Gastrocnemius medialis (tissue), 4 donors: ENCODE results near the gene FN3KRP.

Source experiments
- POLR2A ChIP-seq, 2 donors: fragments of 450-650 bp; IDR thresholded peaks; one replicate each; pipeline ENCODE4 v1.6.1; 2017; ENCODE audit warnings: antibody characterized with exemption in 2 of 2, mild to moderate bottlenecking in 2 of 2, moderate library complexity in 2 of 2
- TF ChIP-seq, protein P1 (sequence below), 5 experiments: fragments of 450-650 bp in 3 of 5; fragments of 200-600 bp in 2 of 5; sonication (generic) in 2 of 5; IDR thresholded peaks in 4 of 5; conservative IDR thresholded peaks in 1 of 5; 1 replicate in 4 of 5; 2 replicates in 1 of 5; pipeline ENCODE4 v1.5.1; 2016 to 2019; ENCODE audit warnings: antibody characterized with exemption in 5 of 5, mild to moderate bottlenecking in 3 of 5, moderate library complexity in 3 of 5

DNA sequence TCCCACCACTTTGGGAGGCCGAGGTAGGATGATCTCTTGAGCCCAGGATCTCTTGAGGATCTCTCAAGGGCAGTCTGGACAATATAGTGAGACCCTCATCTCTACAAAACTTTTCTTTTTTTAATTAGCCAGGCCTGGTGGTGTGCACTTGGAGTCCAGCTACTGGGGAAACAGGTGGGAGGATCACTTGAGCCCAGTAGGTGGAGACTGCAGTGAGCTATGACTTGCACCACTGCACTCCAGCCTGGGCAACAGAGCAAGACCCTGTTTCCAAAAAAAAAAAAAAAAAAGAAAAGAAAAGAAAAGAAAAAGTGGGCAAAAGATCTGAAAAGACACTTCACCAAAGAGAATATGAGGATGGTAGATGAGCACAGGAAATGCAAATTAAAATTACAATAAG lies 33.0 kb upstream of the FN3KRP start:
- TF ChIP-seq, protein P1, sequence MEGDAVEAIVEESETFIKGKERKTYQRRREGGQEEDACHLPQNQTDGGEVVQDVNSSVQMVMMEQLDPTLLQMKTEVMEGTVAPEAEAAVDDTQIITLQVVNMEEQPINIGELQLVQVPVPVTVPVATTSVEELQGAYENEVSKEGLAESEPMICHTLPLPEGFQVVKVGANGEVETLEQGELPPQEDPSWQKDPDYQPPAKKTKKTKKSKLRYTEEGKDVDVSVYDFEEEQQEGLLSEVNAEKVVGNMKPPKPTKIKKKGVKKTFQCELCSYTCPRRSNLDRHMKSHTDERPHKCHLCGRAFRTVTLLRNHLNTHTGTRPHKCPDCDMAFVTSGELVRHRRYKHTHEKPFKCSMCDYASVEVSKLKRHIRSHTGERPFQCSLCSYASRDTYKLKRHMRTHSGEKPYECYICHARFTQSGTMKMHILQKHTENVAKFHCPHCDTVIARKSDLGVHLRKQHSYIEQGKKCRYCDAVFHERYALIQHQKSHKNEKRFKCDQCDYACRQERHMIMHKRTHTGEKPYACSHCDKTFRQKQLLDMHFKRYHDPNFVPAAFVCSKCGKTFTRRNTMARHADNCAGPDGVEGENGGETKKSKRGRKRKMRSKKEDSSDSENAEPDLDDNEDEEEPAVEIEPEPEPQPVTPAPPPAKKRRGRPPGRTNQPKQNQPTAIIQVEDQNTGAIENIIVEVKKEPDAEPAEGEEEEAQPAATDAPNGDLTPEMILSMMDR (IDR thresholded peaks at IDR 0.05 in 4 of 5, conservative IDR thresholded peaks at IDR 0.05 in 1 of 5), result no peak
- TF ChIP-seq POLR2A (IDR thresholded peaks at IDR 0.05), result no peak
